Sigmoid colon (tissue), 7 donors: ENCODE results near the gene HELZ. TPM values are rescaled to one million over a fixed set of nuclear protein-coding genes. Genes with fewer than 3 reads are reported as not detected.
A peak's percentile ranks its signal among the peaks of the same experiment; 100 is the strongest.

Experiments used
- DNase-seq: peaks from one replicate; pipeline ENCODE4 v3.0.0-alpha.2; 2019
- H3K27ac ChIP-seq, 4 donors: fragments of 200-600 bp; sonication (generic); one replicate each; pipeline ENCODE4 v1.5.1; 2016 to 2019; ENCODE audit warnings: mild to moderate bottlenecking in 1 of 4
- H3K27me3 ChIP-seq, 3 donors: fragments of 200-600 bp; sonication (generic); one replicate each; pipeline ENCODE4 v1.5.1; 2019; ENCODE audit warnings: mild to moderate bottlenecking in 1 of 3
- H3K36me3 ChIP-seq, 4 donors: fragments of 200-600 bp; sonication (generic); one replicate each; pipeline ENCODE4 v1.5.1; 2016 to 2019
- H3K4me1 ChIP-seq, 4 donors: fragments of 200-600 bp; sonication (generic); one replicate each; pipeline ENCODE4 v1.5.1; 2017 to 2019
- H3K4me3 ChIP-seq, 4 donors: fragments of 200-600 bp; sonication (generic); one replicate each; pipeline ENCODE4 v1.5.1; 2017 to 2019; ENCODE audit warnings: mild to moderate bottlenecking in 2 of 4, moderate library complexity in 1 of 4
- H3K9me3 ChIP-seq, 4 donors: fragments of 200-600 bp in 3 of 4; sonication (generic) in 3 of 4; one replicate each; pipeline versions ENCODE4 v1.5.1 to v1.6.1; 2013 to 2019
- CTCF ChIP-seq, 4 experiments: fragments of 450-650 bp in 3 of 4; fragments of 200-600 bp in 1 of 4; IDR thresholded peaks; one replicate each; pipeline ENCODE4 v1.5.1; 2016 to 2019; ENCODE audit warnings: antibody characterized with exemption in 4 of 4, mild to moderate bottlenecking in 3 of 4, moderate library complexity in 2 of 4
- EP300 ChIP-seq, 4 donors: sonication (generic); formaldehyde crosslinking; IDR thresholded peaks; one replicate each; pipeline ENCODE4 v1.6.1; 2017; ENCODE audit warnings: antibody characterized with exemption in 4 of 4
- POLR2A ChIP-seq, 2 donors: fragments of 450-650 bp; IDR thresholded peaks; one replicate each; pipeline ENCODE4 v1.6.1; 2016; ENCODE audit warnings: antibody characterized with exemption in 2 of 2, mild to moderate bottlenecking in 2 of 2, moderate library complexity in 2 of 2
- POLR2AphosphoS5 ChIP-seq, 4 donors: sonication (generic); formaldehyde crosslinking; IDR thresholded peaks; one replicate each; pipeline ENCODE4 v1.6.1; 2017; ENCODE audit warnings: antibody characterized with exemption in 4 of 4
- WGBS, 2 donors: extraction: QIAGEN DNeasy Blood & Tissue Kit; methylation state at CpG; one replicate each; pipeline ENCODE4 v1.1.7; 2013; 5-methylcytosine and 5-hydroxymethylcytosine counted together
- intact Hi-C: fragments of 100-400 bp; cut with DNase I; formaldehyde crosslinking; loops from one replicate; pipeline ENCODE4 v1.15.1; 2023
- polyA plus RNA-seq, 3 donors: library from polyadenylated mRNA; stranded (reverse); fragments of 200-250 nt; gene quantifications; one replicate each; pipeline ENCODE4 v1.2.3, GENCODE V29; 2013
- total RNA-seq, 4 donors: library from RNA; depleted of rRNA; stranded (reverse); fragments of >200 nt; gene quantifications; one replicate each; pipeline ENCODE4 v1.1.0, GENCODE V29; 2016
- donor health status: healthy with polysubstance abuse.
- donor health status: Bipolar disorder and iron deficiency.
- donor health status: healthy.

Gene HELZ
- total and polyA plus RNA-seq, 7 donors: 2.4 to 61.5 (median 31.7) TPM

DNA sequence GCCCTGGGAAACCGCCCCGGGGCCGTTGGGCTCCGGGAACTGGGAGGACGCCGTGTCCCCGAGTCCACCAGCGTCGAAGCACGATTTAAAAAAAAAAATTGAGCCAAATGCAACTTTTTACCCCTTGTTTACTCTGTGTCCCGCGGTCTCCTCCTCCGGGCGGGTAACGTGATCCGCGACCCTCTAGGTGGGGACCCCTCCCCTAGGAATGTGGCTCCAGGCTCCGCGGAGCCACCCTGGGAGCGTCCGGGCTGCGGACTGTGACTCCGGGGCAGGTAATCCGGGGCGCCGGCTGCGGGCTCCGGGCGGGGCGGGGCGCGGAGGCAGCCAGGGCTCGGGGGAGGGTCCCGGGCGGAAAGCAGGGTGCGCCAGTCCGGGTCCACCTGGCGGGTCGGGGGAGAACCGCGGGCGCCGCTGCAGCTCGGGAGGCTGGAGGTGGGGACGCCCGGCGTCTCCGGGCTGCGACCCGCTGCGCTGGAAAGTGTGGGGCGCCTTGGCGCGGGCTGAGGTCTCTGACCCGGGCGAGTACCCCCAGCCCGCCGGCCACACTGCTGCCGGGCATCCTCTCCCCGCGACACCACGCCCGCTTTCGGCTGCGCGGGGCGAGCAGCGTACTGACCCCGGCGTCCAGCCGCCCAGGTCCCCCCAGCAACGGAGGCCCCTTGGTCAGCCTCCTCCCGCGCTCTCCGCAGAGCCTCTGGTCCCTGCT, 852 bp upstream of the HELZ start:
- WGBS, 2 donors: 1% methylated on average over 75 of the region's 75 CpGs
- no peak for DNase-seq
- no peak for TF ChIP-seq POLR2A (IDR thresholded peaks at IDR 0.05)
- TF ChIP-seq EP300 (IDR thresholded peaks at IDR 0.05): no peak
- TF ChIP-seq POLR2AphosphoS5 (IDR thresholded peaks at IDR 0.05): no peak
- no peak for TF ChIP-seq CTCF (IDR thresholded peaks at IDR 0.05)

DNA sequence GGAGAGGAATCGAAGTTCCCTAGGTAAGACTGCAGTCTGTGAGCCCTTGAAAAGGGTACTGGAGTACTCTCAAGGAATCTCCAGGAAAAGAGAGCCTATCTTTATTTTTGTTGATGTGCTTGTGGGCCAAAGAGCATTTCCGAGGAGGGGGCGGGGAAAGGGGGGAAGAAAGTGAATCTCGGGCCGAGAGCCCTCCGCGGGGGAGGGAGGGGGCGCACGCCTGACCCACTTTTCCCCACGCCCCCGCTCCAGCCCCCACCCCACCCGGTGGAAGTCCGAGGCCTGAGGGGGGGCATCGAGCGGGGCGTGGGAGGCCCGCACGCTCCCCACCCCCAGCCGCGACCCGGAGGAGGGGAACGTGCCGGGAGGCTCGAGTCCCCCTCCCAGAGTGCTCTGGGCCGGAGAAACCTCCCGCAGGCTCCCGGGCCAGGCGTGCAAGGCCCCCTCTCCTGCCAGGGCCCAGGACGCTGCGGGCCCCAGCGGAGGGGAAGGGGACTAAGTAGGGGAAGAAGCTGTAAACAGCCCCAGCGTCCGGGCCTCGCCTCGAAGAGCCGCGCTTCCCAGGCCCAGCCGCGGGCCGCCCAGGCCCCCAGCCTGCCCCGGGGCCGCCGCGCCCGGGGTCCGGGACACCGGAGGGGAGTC, 444 bp downstream of the HELZ start:
- Histone ChIP-seq H3K27me3 (no peaks in the 10 kb centered on the region), H3K4me3 (peak overlapping the region; percentile 76 to 100 (median 86)), H3K4me1 (peaks cover 0 to 54% (median 49%) of the 10 kb centered on the region in 4 donors), H3K9me3 (no peaks in the 10 kb centered on the region), H3K27ac (peak overlapping the region; percentile 79 to 92 (median 88)), H3K36me3 (no peaks in the 10 kb centered on the region)
- no peak for DNase-seq
- 1% methylated on average over 47 of the region's 47 CpGs for WGBS, 2 donors
- TF ChIP-seq CTCF (IDR thresholded peaks at IDR 0.05) (no peak), POLR2AphosphoS5 (IDR thresholded peaks at IDR 0.05) (no peak), POLR2A (IDR thresholded peaks at IDR 0.05) (no peak), EP300 (IDR thresholded peaks at IDR 0.05) (no peak)
- intact Hi-C loops: loop anchor here (5.0 kb wide), 1 partner anchor 123 kb away; the partner anchor contains the start of gene PSMD12

More for the DNA sequence above, 852 bp upstream of the HELZ start:
- Histone ChIP-seq H3K27ac (peak overlapping the region; percentile 79 to 92 (median 88)), H3K36me3 (no peaks in the 10 kb centered on the region), H3K9me3 (no peaks in the 10 kb centered on the region), H3K4me1 (peaks cover 0 to 42% (median 39%) of the 10 kb centered on the region in 4 donors), H3K4me3 (peak overlapping the region; percentile 76 to 100 (median 86)), H3K27me3 (no peaks in the 10 kb centered on the region)
- intact Hi-C loops: no loop called here

DNA sequence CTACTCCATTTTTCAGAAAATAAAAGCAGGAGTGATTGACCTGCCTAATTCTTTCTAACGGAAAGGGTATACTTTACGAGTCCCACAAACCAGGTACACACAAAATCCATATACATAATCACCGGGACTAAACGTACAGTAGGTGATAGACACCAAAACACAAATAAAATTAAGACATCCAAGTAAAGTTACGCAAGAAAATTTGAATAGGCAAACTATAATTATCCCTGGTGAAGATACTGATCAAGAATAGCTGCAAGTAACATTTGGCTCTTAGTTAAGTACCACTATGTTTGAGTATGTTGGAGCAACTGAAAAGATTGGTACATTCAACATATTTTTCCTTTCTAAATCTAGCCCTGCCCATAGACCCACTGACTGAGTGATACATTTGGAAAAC, 1.7 kb downstream of the HELZ start:
- DNase-seq: no peak
- H3K4me3 ChIP-seq: no peak overlapping the region
- TF ChIP-seq POLR2A (IDR thresholded peaks at IDR 0.05): no peak
- TF ChIP-seq POLR2AphosphoS5 (IDR thresholded peaks at IDR 0.05): no peak
- no peak for TF ChIP-seq EP300 (IDR thresholded peaks at IDR 0.05)
- no peak for TF ChIP-seq CTCF (IDR thresholded peaks at IDR 0.05)
- H3K27me3 ChIP-seq: no peaks in the 10 kb centered on the region
- H3K36me3 ChIP-seq: peaks cover 4 to 12% (median 8%) of the 10 kb centered on the region in 4 donors
- WGBS, 2 donors: 71 to 76% methylated on average over 5 of the region's 5 CpGs
- H3K27ac ChIP-seq: no peak overlapping the region
- peaks cover 0 to 59% (median 52%) of the 10 kb centered on the region in 4 donors for H3K4me1 ChIP-seq
- intact Hi-C loops: loop anchor here (5.0 kb wide), 1 partner anchor 124 kb away; the partner anchor contains the start of gene PSMD12
- H3K9me3 ChIP-seq: no peaks in the 10 kb centered on the region

- no peak for TF ChIP-seq POLR2AphosphoS5 (IDR thresholded peaks at IDR 0.05)
- no peak for TF ChIP-seq EP300 (IDR thresholded peaks at IDR 0.05)
- TF ChIP-seq CTCF (IDR thresholded peaks at IDR 0.05): no peak
- no peak for TF ChIP-seq POLR2A (IDR thresholded peaks at IDR 0.05)
- no peak for DNase-seq
- Histone ChIP-seq H3K36me3 (peaks cover 5 to 26% (median 15%) of the 10 kb centered on the region in 4 donors), H3K4me3 (no peak overlapping the region), H3K4me1 (peaks cover 0 to 59% (median 52%) of the 10 kb centered on the region in 4 donors), H3K27ac (no peak overlapping the region), H3K9me3 (no peaks in the 10 kb centered on the region), H3K27me3 (no peaks in the 10 kb centered on the region)
- intact Hi-C loops: loop anchor here (5.0 kb wide), 1 partner anchor 125 kb away; the partner anchor contains the start of gene PSMD12
- 84 to 94% methylated on average over 7 of the region's 7 CpGs for WGBS, 2 donors
Observed at GRCh38 chr17:67241719-67242341, 3.2 kb downstream of the HELZ start.
